HG03460 (cell line): ENCODE data around the gene TERC.
A peak's percentile ranks its signal among the peaks of the same experiment; 100 is the strongest.
"Not testable (repeated sequence)": the region's sequence is repeated elsewhere in the genome, so short reads cannot be mapped to it uniquely, and the experiment has no call there.

Experiments
- ATAC-seq: cut with Tn5 transposase; IDR thresholded peaks from one replicate; pipeline ENCODE4 v1.9.1; 2021; ENCODE audit not compliant: unreplicated experiment

TERC gene

GRCh38 chr3:169772305-169772896, 7.5 kb upstream of the TERC start:
- peak; percentile 27 for ATAC-seq

GRCh38 chr3:169771497-169772304, 6.8 kb upstream of the TERC start:
- peak; percentile 13 for ATAC-seq

GRCh38 chr3:169769287-169770181, 4.7 kb upstream of the TERC start, which contains the start of gene ACTRT3:
Gene ACTRT3 (minus strand): TSS chr3:169769561. CDS start chr3:169769520, 41 bp downstream.
- ATAC-seq = peak; percentile 19

GRCh38 chr3:169764312-169764881, 463 bp downstream of the TERC start:
- ATAC-seq = peak; percentile 37

- no peak for ATAC-seq
These were observed 4.4 kb downstream of the TERC start for GRCh38 chr3:169760479-169760878.

GRCh38 chr3:169759256-169759655, 5.6 kb downstream of the TERC start:
- ATAC-seq = peak; percentile 75

DNA sequence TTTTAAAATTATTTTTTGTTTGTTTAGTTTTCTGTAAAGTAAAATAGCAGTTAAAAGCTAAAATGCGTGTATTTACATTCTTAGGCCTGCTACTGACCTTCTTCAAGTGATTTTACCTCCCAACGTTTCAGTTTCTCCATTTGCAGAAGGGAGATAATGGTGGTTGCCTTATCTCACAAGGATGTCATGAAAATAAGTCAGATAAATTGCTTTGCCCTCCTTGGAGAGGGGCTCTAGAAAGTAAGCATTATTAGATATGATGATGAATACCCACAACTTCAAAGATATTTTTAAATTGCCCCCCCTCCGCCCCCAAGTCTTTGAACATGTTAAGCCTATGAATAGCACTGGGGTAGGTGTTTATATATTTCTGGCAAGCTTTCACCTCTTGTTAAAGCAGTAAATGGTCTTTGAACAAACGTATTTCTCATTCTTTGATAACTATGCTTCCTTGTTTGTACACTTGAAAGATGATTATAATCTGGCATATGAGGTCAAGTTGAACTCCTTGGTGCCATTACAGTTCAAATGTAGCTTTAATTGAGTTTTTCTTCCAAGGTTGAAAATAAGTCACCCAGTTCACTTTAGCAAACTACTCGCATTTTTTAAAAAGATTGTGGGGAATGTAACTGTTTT, 6.4 kb downstream of the TERC start:
- no peak for ATAC-seq

DNA sequence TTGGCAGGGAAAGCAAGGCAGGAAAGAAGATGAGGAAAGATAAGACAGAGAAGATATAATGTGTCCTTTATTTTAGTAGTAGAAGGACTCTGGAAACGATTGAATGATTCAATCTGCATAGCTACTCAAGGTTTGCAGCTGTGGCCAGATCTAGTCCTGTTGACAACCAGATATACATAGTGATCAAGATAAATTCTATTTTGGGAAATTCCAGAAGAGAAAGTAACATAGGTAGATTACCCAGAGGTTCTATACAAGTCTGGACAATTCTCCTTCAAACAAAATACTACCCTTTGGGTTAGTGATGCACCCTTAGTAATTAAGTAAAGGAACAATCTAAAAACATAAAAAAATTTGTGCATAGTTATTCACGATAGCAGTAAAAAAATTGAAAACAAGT, 9.4 kb downstream of the TERC start:
- no peak for ATAC-seq

GRCh38 chr3:169754711-169755110, 10.1 kb downstream of the TERC start:
- ATAC-seq = no peak

DNA sequence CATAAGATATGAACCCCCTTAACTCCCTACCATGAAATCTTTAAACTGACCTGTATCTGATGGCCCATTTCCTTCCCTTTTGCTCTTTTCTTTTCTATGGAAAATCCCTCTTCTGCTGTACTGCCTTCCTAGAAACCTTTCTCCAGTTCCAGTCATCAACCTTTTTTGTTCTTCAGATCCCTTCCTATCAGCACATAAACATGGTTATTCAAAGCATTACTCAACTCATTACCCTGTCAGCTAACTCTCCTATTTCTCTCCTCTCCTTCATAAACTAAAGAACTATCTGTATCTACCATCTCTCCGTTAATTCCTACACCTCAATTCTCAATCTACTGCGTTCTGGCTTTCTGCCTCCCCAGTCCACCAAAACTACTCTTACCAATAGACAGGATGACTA, 13.0 kb downstream of the TERC start:
- no peak for ATAC-seq

DNA sequence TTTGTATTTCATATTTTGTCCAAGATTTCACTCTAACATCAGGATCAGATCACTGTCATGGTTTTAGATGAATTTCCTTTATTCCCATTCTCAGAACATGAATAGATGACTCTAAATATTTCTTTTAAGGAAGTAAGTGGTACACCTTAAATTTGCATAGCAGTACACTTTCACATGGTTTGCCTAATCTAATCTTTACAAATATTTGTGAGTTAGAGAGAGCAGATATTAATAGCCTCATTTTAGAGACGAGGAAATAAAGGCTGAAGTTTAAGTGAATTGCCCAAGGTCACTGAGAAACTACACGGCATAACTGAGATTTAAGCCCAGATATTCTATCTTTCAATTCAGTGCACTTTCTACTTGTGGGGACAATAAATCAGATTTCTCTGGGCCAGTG, 14.2 kb downstream of the TERC start:
- ATAC-seq = no peak

- no peak for ATAC-seq
These were observed 16.2 kb downstream of the TERC start for GRCh38 chr3:169748670-169749069.

DNA sequence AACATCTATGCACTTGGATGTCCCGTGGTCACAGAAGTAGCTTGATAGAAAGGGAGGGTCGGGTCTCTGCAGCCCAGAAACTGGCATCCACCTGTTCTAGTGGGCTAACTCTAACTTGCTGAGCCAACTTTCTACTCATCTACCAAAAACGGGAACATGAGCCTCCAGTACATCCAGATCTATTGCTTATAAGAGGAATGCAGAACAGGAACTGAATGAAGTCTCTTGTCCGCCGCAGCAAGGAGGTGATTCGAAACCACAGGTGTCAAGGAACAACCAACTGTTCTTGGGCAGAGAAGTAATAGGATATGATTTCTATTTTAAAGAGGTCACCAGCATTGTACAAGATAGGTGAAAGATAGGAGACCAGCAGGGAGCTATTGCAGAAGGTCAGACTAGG, 17.9 kb downstream of the TERC start:
- ATAC-seq = no peak

DNA sequence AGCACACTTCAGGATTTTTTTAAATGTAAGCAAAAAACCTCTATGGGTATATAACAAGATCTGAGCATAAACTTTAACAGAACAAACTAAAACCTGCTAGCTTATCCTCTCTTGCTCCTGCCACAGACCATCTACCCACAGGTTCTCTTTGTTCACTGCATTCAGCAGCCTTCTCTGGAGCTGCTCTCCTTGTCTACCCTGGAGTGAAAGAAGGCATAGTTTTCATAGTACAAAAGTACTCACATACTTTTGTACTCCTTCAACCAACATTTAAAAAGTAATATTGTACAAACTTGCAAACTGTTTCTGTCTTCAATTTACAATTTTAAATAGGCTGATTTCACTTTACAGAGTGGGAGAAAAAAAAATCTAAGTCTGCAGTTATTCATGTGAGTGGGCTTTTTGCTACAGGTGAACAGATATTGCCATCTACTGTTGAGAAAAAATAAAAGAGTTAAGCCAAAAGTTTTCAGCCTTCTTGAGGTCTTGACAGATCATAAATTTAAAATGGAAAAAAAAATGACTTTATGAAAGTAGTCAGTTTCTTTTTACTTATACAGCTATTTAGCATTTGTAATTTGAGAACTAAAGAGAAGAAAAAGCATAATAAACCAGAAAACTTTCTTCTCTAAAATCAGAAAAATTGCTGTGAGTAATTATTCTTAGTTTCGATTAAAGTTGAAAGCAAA, 20.4 kb downstream of the TERC start:
- ATAC-seq = no peak

DNA sequence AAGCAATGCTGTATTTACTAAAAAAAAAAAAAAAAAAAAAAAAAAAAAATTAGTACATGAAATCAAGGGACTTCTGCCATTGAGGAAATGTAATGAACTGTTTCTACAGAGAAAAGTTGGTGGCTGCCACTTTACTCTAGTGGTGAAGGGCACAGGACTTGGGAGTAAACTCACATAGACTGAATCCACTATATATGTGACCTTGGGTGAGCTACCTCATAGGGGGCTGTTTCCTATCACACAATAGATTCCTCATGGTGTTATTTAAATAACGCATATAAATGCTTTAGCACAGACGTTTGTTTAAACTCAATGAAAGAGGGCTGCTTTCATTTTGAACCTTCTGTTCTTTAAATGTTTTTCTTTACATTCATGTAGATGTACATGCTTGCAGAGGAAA, 25.8 kb downstream of the TERC start:
- no peak for ATAC-seq

GRCh38 chr3:169731857-169732256, 33.0 kb downstream of the TERC start:
- ATAC-seq = not testable (repeated sequence)

- ATAC-seq = no peak
These were observed 42.1 kb downstream of the TERC start for GRCh38 chr3:169722724-169723123.

GRCh38 chr3:169718415-169718814, 46.4 kb downstream of the TERC start:
- ATAC-seq = not testable (repeated sequence)
